ENCODE results near the gene NQO2.

Gene NQO2

DNA sequence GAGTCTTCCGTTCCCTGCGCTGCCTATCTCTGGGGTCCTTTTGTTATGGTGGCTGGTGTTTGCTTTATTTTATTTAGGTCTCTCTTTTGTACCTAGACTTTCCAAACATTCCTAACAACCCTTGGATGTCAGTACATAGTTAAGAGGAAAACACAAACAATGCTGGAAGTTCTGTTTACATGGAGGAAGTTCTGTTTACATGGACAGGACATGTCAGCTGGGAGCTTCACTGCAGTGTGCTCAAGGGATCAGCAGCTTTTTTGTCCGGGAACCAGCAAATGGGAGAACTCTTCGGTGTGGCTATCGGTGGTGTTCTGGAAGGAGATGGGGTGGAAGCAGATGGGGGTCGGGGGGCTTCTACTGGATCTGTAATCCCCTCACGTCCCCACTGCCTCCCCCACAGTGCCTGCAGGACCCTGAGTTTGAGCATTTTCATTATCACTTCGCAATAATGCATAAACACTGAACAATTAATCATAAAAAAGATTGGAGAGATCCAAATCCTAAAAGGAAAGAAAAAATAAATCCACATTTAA, 31.0 kb upstream of the NQO2 start:
- Histone ChIP-seq H3K27ac (ENCODE audit: low read depth, low read length, poor library complexity, severe bottlenecking) (no peak overlapping the region), H3K4me2 (ENCODE audit: low read length) (no peak overlapping the region), H2AFZ (ENCODE audit: low read length) (no peak overlapping the region), H3K27me3 (ENCODE audit: insufficient read depth, low read length) (peaks cover 5% of the 10 kb centered on the region; the same call in 1 of the 2 replicates), H3F3A (ENCODE audit: insufficient read depth, low read length) (no peaks in the 10 kb centered on the region), H3K9ac (ENCODE audit: low read length) (no peak overlapping the region), H3K4me3 (ENCODE audit: low read depth, low read length, poor library complexity, severe bottlenecking) (no peak overlapping the region), H4K20me1 (ENCODE audit: insufficient read depth, low read length) (no peaks in the 10 kb centered on the region), H3K9me2 (ENCODE audit: low read depth, low read length) (no peaks in the 10 kb centered on the region), H3K36me3 (ENCODE audit: insufficient read depth, low read length) (no peaks in the 10 kb centered on the region; the same call in 1 of the 2 replicates), H3K9me3 (ENCODE audit: low read length) (peaks cover 2% of the 10 kb centered on the region; the same call in 1 of the 2 replicates), H3K79me2 (ENCODE audit: insufficient read depth, low read length) (no peaks in the 10 kb centered on the region), H3K4me1 (ENCODE audit: insufficient read depth, low read length, severe bottlenecking) (peaks cover 7% of the 10 kb centered on the region)
- no peak for TF ChIP-seq EZH2 (IDR thresholded peaks at IDR 0.05; ENCODE audit: borderline replicate concordance, low read length)
- TF ChIP-seq, protein P1, sequence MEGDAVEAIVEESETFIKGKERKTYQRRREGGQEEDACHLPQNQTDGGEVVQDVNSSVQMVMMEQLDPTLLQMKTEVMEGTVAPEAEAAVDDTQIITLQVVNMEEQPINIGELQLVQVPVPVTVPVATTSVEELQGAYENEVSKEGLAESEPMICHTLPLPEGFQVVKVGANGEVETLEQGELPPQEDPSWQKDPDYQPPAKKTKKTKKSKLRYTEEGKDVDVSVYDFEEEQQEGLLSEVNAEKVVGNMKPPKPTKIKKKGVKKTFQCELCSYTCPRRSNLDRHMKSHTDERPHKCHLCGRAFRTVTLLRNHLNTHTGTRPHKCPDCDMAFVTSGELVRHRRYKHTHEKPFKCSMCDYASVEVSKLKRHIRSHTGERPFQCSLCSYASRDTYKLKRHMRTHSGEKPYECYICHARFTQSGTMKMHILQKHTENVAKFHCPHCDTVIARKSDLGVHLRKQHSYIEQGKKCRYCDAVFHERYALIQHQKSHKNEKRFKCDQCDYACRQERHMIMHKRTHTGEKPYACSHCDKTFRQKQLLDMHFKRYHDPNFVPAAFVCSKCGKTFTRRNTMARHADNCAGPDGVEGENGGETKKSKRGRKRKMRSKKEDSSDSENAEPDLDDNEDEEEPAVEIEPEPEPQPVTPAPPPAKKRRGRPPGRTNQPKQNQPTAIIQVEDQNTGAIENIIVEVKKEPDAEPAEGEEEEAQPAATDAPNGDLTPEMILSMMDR (IDR thresholded peaks at IDR 0.05; ENCODE audit: low read length), result no peak

DNA sequence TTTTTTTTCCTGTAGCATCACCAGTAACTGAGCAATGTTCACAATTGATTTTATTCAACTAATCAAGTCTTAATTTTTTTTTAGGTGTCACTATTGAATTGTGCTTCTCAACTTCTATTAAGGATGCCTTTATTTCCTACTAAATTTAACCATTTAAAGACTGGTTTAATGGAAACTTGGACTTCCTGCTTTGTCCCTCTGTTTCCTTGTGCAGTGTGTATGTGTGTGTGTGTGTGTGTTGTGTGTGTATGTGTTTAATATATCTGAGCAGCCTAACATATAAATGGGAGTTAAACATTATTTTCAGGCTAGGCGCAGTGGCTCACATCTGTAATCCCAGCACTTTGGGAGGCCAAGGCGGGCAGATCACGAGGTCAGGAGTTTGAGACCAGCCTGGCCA, 30.1 kb upstream of the NQO2 start:
- Histone ChIP-seq H2AFZ (ENCODE audit: low read length) (no peak overlapping the region), H4K20me1 (ENCODE audit: insufficient read depth, low read length) (no peaks in the 10 kb centered on the region), H3K4me3 (ENCODE audit: low read depth, low read length, poor library complexity, severe bottlenecking) (no peak overlapping the region), H3K9me3 (ENCODE audit: low read length) (peaks cover 3% of the 10 kb centered on the region; the same call in 1 of the 2 replicates), H3K27me3 (ENCODE audit: insufficient read depth, low read length) (peaks cover 5% of the 10 kb centered on the region; the same call in 1 of the 2 replicates), H3K27ac (ENCODE audit: low read depth, low read length, poor library complexity, severe bottlenecking) (no peak overlapping the region), H3K4me2 (ENCODE audit: low read length) (no peak overlapping the region), H3K9me2 (ENCODE audit: low read depth, low read length) (no peaks in the 10 kb centered on the region), H3K79me2 (ENCODE audit: insufficient read depth, low read length) (no peaks in the 10 kb centered on the region), H3K36me3 (ENCODE audit: insufficient read depth, low read length) (no peaks in the 10 kb centered on the region; the same call in 1 of the 2 replicates), H3F3A (ENCODE audit: insufficient read depth, low read length) (no peaks in the 10 kb centered on the region), H3K4me1 (ENCODE audit: insufficient read depth, low read length, severe bottlenecking) (peaks cover 7% of the 10 kb centered on the region), H3K9ac (ENCODE audit: low read length) (no peak overlapping the region)
- TF ChIP-seq, protein P1 (IDR thresholded peaks at IDR 0.05; ENCODE audit: low read length), result no peak
- no peak for TF ChIP-seq EZH2 (IDR thresholded peaks at IDR 0.05; ENCODE audit: borderline replicate concordance, low read length)

DNA sequence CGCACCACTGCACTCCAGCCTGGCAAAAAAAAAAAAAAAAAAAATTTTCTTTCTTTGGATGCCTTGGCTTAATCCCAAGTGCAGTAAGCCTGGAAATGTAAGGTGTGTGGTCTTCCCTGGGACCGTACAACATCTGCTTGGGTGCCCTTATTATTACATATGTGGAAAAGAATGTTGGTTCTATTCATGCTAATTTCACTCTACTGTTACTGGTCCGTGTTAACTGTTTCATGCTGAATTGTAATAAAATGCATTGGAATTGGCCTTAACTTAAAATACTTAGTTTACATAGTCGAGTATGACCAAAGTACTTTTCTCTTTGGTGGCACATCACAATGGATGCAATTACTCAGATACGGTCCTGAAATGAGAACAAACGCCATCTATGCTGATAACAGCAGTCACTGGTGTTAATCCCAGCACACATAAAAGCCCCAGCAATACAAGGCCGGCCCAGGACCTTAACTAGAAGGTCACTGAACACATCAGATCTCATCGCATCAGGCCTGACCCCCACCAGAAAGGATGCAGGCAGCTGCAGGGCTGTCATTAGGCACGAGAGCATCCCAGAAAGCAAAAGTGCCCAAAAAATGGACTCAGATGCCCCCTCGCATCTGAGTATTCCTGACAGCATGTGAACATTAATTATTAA, 29.5 kb upstream of the NQO2 start:
- H3K4me3 ChIP-seq (ENCODE audit: low read depth, low read length, poor library complexity, severe bottlenecking), result peak overlapping the region; percentile 64
- no peaks in the 10 kb centered on the region; the same call in 1 of the 2 replicates for H3K36me3 ChIP-seq (ENCODE audit: insufficient read depth, low read length)
- no peaks in the 10 kb centered on the region for H3F3A ChIP-seq (ENCODE audit: insufficient read depth, low read length)
- peaks cover 3% of the 10 kb centered on the region; the same call in 1 of the 2 replicates for H3K9me3 ChIP-seq (ENCODE audit: low read length)
- peaks cover 7% of the 10 kb centered on the region for H3K4me1 ChIP-seq (ENCODE audit: insufficient read depth, low read length, severe bottlenecking)
- peak overlapping the region; percentile 64; the same call in 1 of the 2 replicates for H3K4me2 ChIP-seq (ENCODE audit: low read length)
- H2AFZ ChIP-seq (ENCODE audit: low read length), result no peak overlapping the region
- TF ChIP-seq, protein P1 (IDR thresholded peaks at IDR 0.05; ENCODE audit: low read length), result no peak
- no peak for TF ChIP-seq EZH2 (IDR thresholded peaks at IDR 0.05; ENCODE audit: borderline replicate concordance, low read length)
- peaks cover 5% of the 10 kb centered on the region; the same call in 1 of the 2 replicates for H3K27me3 ChIP-seq (ENCODE audit: insufficient read depth, low read length)
- H3K79me2 ChIP-seq (ENCODE audit: insufficient read depth, low read length), result no peaks in the 10 kb centered on the region
- H4K20me1 ChIP-seq (ENCODE audit: insufficient read depth, low read length), result no peaks in the 10 kb centered on the region
- no peak overlapping the region for H3K27ac ChIP-seq (ENCODE audit: low read depth, low read length, poor library complexity, severe bottlenecking)
- H3K9me2 ChIP-seq (ENCODE audit: low read depth, low read length), result no peaks in the 10 kb centered on the region
- H3K9ac ChIP-seq (ENCODE audit: low read length), result no peak overlapping the region
